ENCODE data around the gene SEMA3F.

DNA sequence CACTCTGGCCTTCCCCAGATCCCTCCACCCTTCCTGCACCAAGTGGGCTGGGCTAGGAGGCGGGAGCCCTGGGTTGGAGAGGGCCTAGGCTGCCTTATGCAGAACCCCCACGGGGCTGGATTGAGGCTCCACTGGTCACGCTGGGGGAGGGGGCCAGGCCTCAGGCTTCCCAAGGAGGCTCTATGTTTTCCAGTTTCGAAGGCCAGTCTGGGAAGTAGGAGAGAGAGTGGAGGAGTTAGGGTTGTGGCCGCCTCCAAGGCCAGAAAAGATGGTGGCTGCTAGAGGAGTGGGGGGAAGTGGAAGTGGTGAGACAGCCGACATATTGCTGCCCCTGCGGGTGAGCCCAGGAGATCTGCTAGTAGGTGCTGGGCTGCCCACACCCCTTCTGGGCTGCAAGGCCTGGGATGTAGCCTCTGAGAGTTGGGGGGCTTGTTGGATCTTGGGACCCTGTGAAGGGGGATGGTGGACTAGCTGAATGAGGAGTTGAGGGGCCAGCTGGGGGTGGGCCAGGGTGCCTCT, 82.1 kb downstream of the SEMA3F start:
- TF ChIP-seq, protein P1, sequence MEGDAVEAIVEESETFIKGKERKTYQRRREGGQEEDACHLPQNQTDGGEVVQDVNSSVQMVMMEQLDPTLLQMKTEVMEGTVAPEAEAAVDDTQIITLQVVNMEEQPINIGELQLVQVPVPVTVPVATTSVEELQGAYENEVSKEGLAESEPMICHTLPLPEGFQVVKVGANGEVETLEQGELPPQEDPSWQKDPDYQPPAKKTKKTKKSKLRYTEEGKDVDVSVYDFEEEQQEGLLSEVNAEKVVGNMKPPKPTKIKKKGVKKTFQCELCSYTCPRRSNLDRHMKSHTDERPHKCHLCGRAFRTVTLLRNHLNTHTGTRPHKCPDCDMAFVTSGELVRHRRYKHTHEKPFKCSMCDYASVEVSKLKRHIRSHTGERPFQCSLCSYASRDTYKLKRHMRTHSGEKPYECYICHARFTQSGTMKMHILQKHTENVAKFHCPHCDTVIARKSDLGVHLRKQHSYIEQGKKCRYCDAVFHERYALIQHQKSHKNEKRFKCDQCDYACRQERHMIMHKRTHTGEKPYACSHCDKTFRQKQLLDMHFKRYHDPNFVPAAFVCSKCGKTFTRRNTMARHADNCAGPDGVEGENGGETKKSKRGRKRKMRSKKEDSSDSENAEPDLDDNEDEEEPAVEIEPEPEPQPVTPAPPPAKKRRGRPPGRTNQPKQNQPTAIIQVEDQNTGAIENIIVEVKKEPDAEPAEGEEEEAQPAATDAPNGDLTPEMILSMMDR (IDR thresholded peaks at IDR 0.05; ENCODE audit: poor library complexity): no peak
- TF ChIP-seq EZH2 (IDR thresholded peaks at IDR 0.05; ENCODE audit: borderline replicate concordance) (no peak), EZH2phosphoT487 (IDR thresholded peaks at IDR 0.05; ENCODE audit: low read depth, severe bottlenecking, unreplicated experiment) (no peak)
